Suprapubic skin (tissue), 4 donors: ENCODE measurements around the gene CDC14A. TPM values are rescaled to one million over a fixed set of nuclear protein-coding genes. Genes with fewer than 3 reads are reported as not detected.

Experiments
- DNase-seq, 2 donors: peaks; one replicate each; pipeline ENCODE4 v3.0.0-alpha.2; 2019; ENCODE audit warnings: low spot score in 2 of 2
- H3K27ac ChIP-seq: fragments of 200-600 bp; sonication (generic); one replicate; pipeline ENCODE4 v1.5.1; 2019
- H3K27me3 ChIP-seq: fragments of 200-600 bp; sonication (generic); one replicate; pipeline ENCODE4 v1.5.1; 2019
- H3K36me3 ChIP-seq: fragments of 200-600 bp; sonication (generic); one replicate; pipeline ENCODE4 v1.5.1; 2019
- H3K4me1 ChIP-seq: fragments of 200-600 bp; sonication (generic); one replicate; pipeline ENCODE4 v1.5.1; 2019
- H3K4me3 ChIP-seq: fragments of 200-600 bp; sonication (generic); one replicate; pipeline ENCODE4 v1.5.1; 2019; ENCODE audit warnings: mild to moderate bottlenecking
- H3K9me3 ChIP-seq: fragments of 200-600 bp; sonication (generic); one replicate; pipeline ENCODE4 v1.5.1; 2019
- EP300 ChIP-seq: sonication (generic); formaldehyde crosslinking; IDR thresholded peaks from one replicate; pipeline ENCODE4 v1.6.1; 2017; ENCODE audit warnings: antibody characterized with exemption
- POLR2A ChIP-seq, 2 donors: fragments of 450-650 bp; IDR thresholded peaks; one replicate each; pipeline ENCODE4 v1.6.1; 2017; ENCODE audit warnings: antibody characterized with exemption in 2 of 2, mild to moderate bottlenecking in 2 of 2, moderate library complexity in 2 of 2
- POLR2AphosphoS5 ChIP-seq, 3 donors: sonication (generic); formaldehyde crosslinking; IDR thresholded peaks; one replicate each; pipeline ENCODE4 v1.6.1; 2017; ENCODE audit warnings: antibody characterized with exemption in 3 of 3
- WGBS: methylation state at CpG from one replicate; pipeline ENCODE4 v1.1.5; 2018; 5-methylcytosine and 5-hydroxymethylcytosine counted together
- total RNA-seq, 4 donors: library from RNA; depleted of rRNA; stranded (reverse); fragments of >200 nt; gene quantifications; one replicate each; pipeline ENCODE4 v1.1.0, GENCODE V29; 2016
- TF ChIP-seq, protein P1 (sequence below), 2 donors: fragments of 200-600 bp in 1 of 2; fragments of 450-650 bp in 1 of 2; sonication (generic) in 1 of 2; IDR thresholded peaks; one replicate each; pipeline ENCODE4 v1.5.1; 2016 to 2019; ENCODE audit warnings: antibody characterized with exemption in 2 of 2, mild to moderate bottlenecking in 1 of 2, moderate library complexity in 1 of 2

Gene CDC14A
- total RNA-seq, 4 donors from 2014 or later = 9.9 to 22.8 (median 17.5) TPM

DNA sequence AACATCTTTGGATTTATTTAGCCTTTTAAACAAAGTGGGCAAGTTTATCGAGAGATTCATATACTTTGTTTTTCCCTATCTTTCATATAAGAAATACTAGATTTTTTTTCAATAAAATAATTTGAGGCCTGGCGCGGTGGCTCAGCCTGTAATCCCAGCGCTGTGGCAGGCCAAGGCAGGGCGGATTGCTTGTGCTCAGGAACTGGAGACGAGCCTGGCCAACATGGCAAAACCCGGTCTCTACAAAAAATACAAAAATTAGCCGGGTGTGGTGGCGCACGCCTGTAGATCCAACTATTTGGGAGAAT, 1.6 kb upstream of the CDC14A start:
- H3K27ac ChIP-seq = peak overlapping the region; percentile 92
- 61% methylated on average over 10 of the region's 10 CpGs for WGBS
- H3K4me1 ChIP-seq = peaks cover 24% of the 10 kb centered on the region
- DNase-seq = no peak
- H3K36me3 ChIP-seq = no peaks in the 10 kb centered on the region
- H3K9me3 ChIP-seq = no peaks in the 10 kb centered on the region
- H3K4me3 ChIP-seq = peak overlapping the region; percentile 99
- no peaks in the 10 kb centered on the region for H3K27me3 ChIP-seq
- no peak for TF ChIP-seq EP300
- TF ChIP-seq, protein P1, sequence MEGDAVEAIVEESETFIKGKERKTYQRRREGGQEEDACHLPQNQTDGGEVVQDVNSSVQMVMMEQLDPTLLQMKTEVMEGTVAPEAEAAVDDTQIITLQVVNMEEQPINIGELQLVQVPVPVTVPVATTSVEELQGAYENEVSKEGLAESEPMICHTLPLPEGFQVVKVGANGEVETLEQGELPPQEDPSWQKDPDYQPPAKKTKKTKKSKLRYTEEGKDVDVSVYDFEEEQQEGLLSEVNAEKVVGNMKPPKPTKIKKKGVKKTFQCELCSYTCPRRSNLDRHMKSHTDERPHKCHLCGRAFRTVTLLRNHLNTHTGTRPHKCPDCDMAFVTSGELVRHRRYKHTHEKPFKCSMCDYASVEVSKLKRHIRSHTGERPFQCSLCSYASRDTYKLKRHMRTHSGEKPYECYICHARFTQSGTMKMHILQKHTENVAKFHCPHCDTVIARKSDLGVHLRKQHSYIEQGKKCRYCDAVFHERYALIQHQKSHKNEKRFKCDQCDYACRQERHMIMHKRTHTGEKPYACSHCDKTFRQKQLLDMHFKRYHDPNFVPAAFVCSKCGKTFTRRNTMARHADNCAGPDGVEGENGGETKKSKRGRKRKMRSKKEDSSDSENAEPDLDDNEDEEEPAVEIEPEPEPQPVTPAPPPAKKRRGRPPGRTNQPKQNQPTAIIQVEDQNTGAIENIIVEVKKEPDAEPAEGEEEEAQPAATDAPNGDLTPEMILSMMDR (IDR thresholded peaks at IDR 0.05) = no peak
- TF ChIP-seq POLR2AphosphoS5 (IDR thresholded peaks at IDR 0.05) = no peak
- no peak for TF ChIP-seq POLR2A (IDR thresholded peaks at IDR 0.05)

DNA sequence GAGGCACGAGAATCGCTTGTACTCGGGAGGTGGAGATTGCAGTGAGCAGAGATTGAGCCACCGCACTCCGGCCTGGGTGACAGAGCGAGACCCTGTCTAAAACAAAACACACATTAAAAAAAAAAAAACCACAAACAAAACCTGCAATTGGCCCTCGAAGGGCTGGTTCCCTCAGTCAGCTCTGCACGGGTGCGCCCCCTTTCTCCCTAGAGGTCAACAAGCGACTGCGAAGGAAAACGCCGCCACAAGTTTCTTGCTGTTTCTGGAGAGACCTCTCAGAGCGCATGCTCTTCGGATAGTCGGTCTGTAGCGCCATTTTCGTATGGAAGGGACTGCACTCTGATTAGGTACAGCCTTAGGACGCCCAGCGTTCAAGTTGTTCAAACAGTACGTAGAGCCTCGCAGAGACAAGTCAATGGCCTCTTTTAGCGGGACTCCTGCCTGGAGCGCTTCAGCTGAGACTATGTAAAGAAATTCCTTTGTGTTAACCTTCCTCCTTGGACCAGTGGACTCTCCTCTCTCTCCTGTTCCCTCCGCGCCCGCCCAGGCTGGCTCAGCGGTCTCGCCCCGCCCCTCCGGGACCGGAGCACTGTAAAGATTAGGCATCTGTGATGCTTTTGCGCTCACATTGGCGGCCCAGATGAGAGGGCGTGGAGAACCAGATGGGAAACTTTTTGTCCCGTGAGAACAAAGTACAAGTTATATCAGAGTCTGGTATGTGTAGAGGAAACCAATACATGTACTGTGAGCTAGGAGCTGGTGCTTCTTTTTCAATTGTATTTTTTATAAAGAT, 1.0 kb upstream of the CDC14A start:
- Histone ChIP-seq H3K4me3 (peak overlapping the region; percentile 99), H3K27me3 (no peaks in the 10 kb centered on the region), H3K9me3 (no peaks in the 10 kb centered on the region), H3K36me3 (no peaks in the 10 kb centered on the region), H3K4me1 (peaks cover 25% of the 10 kb centered on the region), H3K27ac (peak overlapping the region; percentile 92)
- WGBS = 9% methylated on average over 19 of the region's 36 CpGs
- DNase-seq = peak; percentile 90 to 92
- TF ChIP-seq POLR2A (IDR thresholded peaks at IDR 0.05) (no peak), EP300 (no peak), POLR2AphosphoS5 (IDR thresholded peaks at IDR 0.05) (peak; percentile 9 to 58 (median 32))
- TF ChIP-seq, protein P1 (IDR thresholded peaks at IDR 0.05) = peak in 1 of 2 donors; percentile 23

DNA sequence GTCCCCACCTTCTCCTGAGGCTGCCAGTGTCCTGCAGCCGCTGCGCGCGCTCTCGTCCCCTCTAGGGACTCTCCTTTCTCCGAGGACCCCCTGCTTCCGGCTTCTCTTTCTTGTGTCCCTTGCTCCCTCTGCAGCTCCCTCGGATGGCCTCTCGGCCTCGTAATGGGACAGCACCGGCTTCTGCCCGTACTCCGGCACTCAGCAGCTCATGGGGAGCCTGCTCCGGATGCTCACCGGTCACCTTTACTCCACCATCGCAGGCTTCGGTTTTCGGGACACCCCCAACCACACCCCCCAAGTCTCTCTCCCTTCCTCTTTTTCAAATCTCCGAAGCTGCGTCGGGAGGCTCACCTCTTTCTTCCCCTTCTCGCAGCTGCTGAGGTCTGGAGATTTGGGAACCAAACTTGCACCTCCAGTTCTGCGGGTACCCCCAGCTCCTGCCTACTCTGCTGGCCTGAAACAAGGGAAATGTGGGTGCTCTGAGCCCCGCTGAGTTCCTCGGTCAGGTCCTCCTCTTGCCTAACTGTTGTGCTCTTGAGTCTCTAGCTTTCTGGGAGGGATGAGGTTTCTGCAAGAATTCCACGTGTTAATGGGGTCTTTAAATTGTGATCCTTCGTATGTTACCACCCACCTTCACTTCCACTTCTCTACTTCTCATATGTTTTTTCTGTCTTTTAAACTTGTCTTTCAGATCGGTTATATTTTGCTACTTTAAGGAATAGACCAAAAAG, 930 bp downstream of the CDC14A start:
- Histone ChIP-seq H3K9me3 (no peaks in the 10 kb centered on the region), H3K4me1 (peaks cover 39% of the 10 kb centered on the region), H3K27ac (peak overlapping the region; percentile 92), H3K36me3 (no peaks in the 10 kb centered on the region), H3K4me3 (peak overlapping the region; percentile 99), H3K27me3 (no peaks in the 10 kb centered on the region)
- no peak for DNase-seq
- TF ChIP-seq POLR2A (IDR thresholded peaks at IDR 0.05) (no peak), POLR2AphosphoS5 (IDR thresholded peaks at IDR 0.05) (no peak), EP300 (no peak)
- TF ChIP-seq, protein P1 (IDR thresholded peaks at IDR 0.05) = no peak
- 2% methylated on average over 28 of the region's 28 CpGs for WGBS

DNA sequence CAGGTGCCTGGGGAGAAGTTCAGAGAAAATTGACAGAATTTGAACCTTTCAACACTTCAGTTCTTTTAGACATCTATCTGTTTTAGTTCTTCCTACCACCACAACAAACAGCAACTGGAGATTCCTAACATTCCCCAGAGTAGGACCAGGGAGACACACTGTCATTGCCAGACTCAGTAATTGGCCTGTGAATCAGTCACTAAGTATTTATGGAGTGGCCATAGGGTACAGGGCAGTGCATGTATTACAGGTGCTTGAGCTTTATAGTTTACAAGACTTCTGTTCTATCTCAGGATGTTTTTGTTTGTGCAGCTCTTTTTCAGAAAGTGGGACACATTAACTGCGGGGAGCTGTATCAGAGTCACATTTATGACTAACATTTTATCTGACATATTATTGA, 1.7 kb downstream of the CDC14A start:
- WGBS = 86% methylated on average over 1 of the region's 1 CpG
- no peak for DNase-seq
- H3K4me3 ChIP-seq = peak overlapping the region; percentile 99
- H3K9me3 ChIP-seq = no peaks in the 10 kb centered on the region
- no peaks in the 10 kb centered on the region for H3K27me3 ChIP-seq
- peaks cover 43% of the 10 kb centered on the region for H3K4me1 ChIP-seq
- TF ChIP-seq, protein P1 (IDR thresholded peaks at IDR 0.05) = no peak
- no peak for TF ChIP-seq EP300
- no peak for TF ChIP-seq POLR2A (IDR thresholded peaks at IDR 0.05)
- no peak for TF ChIP-seq POLR2AphosphoS5 (IDR thresholded peaks at IDR 0.05)
- no peak overlapping the region for H3K27ac ChIP-seq
- no peaks in the 10 kb centered on the region for H3K36me3 ChIP-seq

DNA sequence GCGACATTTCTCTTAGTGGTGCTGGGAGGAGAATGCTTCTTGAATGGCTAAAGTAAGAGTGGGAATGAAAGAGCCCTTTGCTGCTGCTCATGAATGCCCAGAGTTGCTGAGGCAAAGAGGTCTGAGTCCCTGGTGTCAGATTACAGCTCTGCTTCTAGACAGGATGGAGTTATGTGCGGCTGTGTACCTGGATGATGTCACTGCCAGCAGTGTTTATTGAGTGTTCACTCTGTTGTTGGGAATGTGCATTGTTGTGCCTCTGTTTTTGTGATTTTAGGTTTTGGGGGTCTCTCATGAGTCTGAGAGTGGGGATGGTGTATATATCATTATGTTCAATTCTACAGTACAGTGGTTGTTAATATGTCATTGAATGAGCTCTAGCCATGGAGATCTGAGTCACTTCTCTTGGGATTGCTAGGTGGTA, 2.7 kb downstream of the CDC14A start:
- peaks cover 47% of the 10 kb centered on the region for H3K4me1 ChIP-seq
- DNase-seq = no peak

More for the DNA sequence above, 2.7 kb downstream of the CDC14A start:
- Histone ChIP-seq H3K27ac (no peak overlapping the region), H3K36me3 (no peaks in the 10 kb centered on the region), H3K4me3 (peak overlapping the region; percentile 99), H3K9me3 (no peaks in the 10 kb centered on the region), H3K27me3 (no peaks in the 10 kb centered on the region)
- WGBS = 53% methylated on average over 2 of the region's 2 CpGs
- TF ChIP-seq POLR2AphosphoS5 (IDR thresholded peaks at IDR 0.05) (no peak), EP300 (no peak), POLR2A (IDR thresholded peaks at IDR 0.05) (no peak)
- TF ChIP-seq, protein P1 (IDR thresholded peaks at IDR 0.05) = no peak
